Esophagus (tissue), 2 donors: ENCODE results near the gene TIAM2. TPM values are rescaled to one million over a fixed set of nuclear protein-coding genes. Genes with fewer than 3 reads are reported as not detected.

Source experiments
- H3K27ac ChIP-seq, 2 donors: one replicate each; pipeline ENCODE4 v1.5.1; 2013; ENCODE audit warnings: low read depth in 2 of 2, mild to moderate bottlenecking in 2 of 2, inconsistent platforms in 1 of 2, low read length in 1 of 2, moderate library complexity in 1 of 2
- H3K27me3 ChIP-seq, 2 donors: one replicate each; pipeline ENCODE4 v1.6.1; 2013; ENCODE audit warnings: low read length in 2 of 2, control low read depth in 1 of 2, mild to moderate bottlenecking in 1 of 2; ENCODE audit not compliant: insufficient read depth in 2 of 2, control insufficient read depth in 1 of 2
- H3K36me3 ChIP-seq, 2 donors: one replicate each; pipeline ENCODE4 v1.6.1; 2013; ENCODE audit warnings: low read length in 1 of 2; ENCODE audit not compliant: control insufficient read depth in 2 of 2, insufficient read depth in 2 of 2
- H3K4me1 ChIP-seq, 2 donors: one replicate each; pipeline ENCODE4 v1.6.1; 2013; ENCODE audit warnings: low read length in 1 of 2; ENCODE audit not compliant: control insufficient read depth in 2 of 2, insufficient read depth in 2 of 2
- H3K4me3 ChIP-seq, 2 donors: one replicate each; pipeline ENCODE4 v1.5.1; 2013; ENCODE audit warnings: low read length in 2 of 2, mild to moderate bottlenecking in 2 of 2, low read depth in 1 of 2, moderate library complexity in 1 of 2
- H3K9me3 ChIP-seq, 2 donors: one replicate each; pipeline ENCODE4 v1.6.1; 2013; ENCODE audit warnings: mild to moderate bottlenecking in 2 of 2, low read depth in 1 of 2, low read length in 1 of 2, moderate library complexity in 1 of 2; ENCODE audit not compliant: control insufficient read depth in 2 of 2, insufficient read depth in 1 of 2
- WGBS, 2 donors: extraction: QIAGEN DNeasy Blood & Tissue Kit; methylation state at CpG; one replicate each; pipeline ENCODE4 v1.1.7; 2013; 5-methylcytosine and 5-hydroxymethylcytosine counted together
- polyA plus RNA-seq, 2 donors: library from polyadenylated mRNA; stranded (reverse); fragments of 200-250 nt; gene quantifications; one replicate each; pipeline ENCODE4 v1.2.3, GENCODE V29; 2013
- donor health status: healthy with polysubstance abuse.
- donor health status: Bipolar disorder and iron deficiency.

The TIAM2 gene
- polyA plus RNA-seq, 2 donors, result 2.3 to 3.1 TPM

GRCh38 chr6:155247618-155248007 is 252.5 kb downstream of the TIAM2 start:
- Histone ChIP-seq H3K4me1 (no peaks in the 10 kb centered on the region), H3K9me3 (no peaks in the 10 kb centered on the region), H3K4me3 (no peak overlapping the region), H3K27ac (peak overlapping the region; percentile 42 to 47), H3K36me3 (no peaks in the 10 kb centered on the region), H3K27me3 (no peaks in the 10 kb centered on the region)
- WGBS, 2 donors, result 66 to 77% methylated on average over 5 of the region's 5 CpGs

GRCh38 chr6:155248008-155249001 is 253.2 kb downstream of the TIAM2 start:
- Histone ChIP-seq H3K27me3 (no peaks in the 10 kb centered on the region), H3K36me3 (no peaks in the 10 kb centered on the region), H3K9me3 (no peaks in the 10 kb centered on the region), H3K4me3 (peak overlapping the region in 1 of 2 donors; percentile 27), H3K27ac (peak overlapping the region; percentile 47 to 81), H3K4me1 (no peaks in the 10 kb centered on the region)
- WGBS, 2 donors, result 67 to 69% methylated on average over 30 of the region's 30 CpGs

- Histone ChIP-seq H3K9me3 (no peaks in the 10 kb centered on the region), H3K4me3 (no peak overlapping the region), H3K36me3 (no peaks in the 10 kb centered on the region), H3K27me3 (no peaks in the 10 kb centered on the region), H3K4me1 (no peaks in the 10 kb centered on the region), H3K27ac (no peak overlapping the region)
- 92 to 95% methylated on average over 10 of the region's 10 CpGs for WGBS, 2 donors
Observed at GRCh38 chr6:155250701-155251381, 255.7 kb downstream of the TIAM2 start.

- Histone ChIP-seq H3K4me1 (no peaks in the 10 kb centered on the region), H3K27ac (no peak overlapping the region), H3K9me3 (no peaks in the 10 kb centered on the region), H3K36me3 (peaks cover 0 to 5% of the 10 kb centered on the region in 2 donors), H3K4me3 (no peak overlapping the region), H3K27me3 (no peaks in the 10 kb centered on the region)
- WGBS, 2 donors, result 94 to 96% methylated on average over 8 of the region's 8 CpGs
Observed at GRCh38 chr6:155252581-155252980, 257.5 kb downstream of the TIAM2 start.

- Histone ChIP-seq H3K27ac (no peak overlapping the region), H3K9me3 (no peaks in the 10 kb centered on the region)
Observed at GRCh38 chr6:155253337-155253736, 258.2 kb downstream of the TIAM2 start.

GRCh38 chr6:155254139-155254538 is 259.0 kb downstream of the TIAM2 start:
- Histone ChIP-seq H3K9me3 (no peaks in the 10 kb centered on the region), H3K27me3 (no peaks in the 10 kb centered on the region), H3K27ac (no peak overlapping the region), H3K4me1 (no peaks in the 10 kb centered on the region), H3K4me3 (no peak overlapping the region), H3K36me3 (peaks cover 0 to 7% of the 10 kb centered on the region in 2 donors)
- 83 to 90% methylated on average over 10 of the region's 10 CpGs for WGBS, 2 donors

More at GRCh38 chr6:155253337-155253736, 258.2 kb downstream of the TIAM2 start:
- Histone ChIP-seq H3K4me3 (no peak overlapping the region), H3K27me3 (no peaks in the 10 kb centered on the region), H3K4me1 (no peaks in the 10 kb centered on the region), H3K36me3 (peaks cover 0 to 5% of the 10 kb centered on the region in 2 donors)
- 47 to 76% methylated on average over 1 of the region's 1 CpG for WGBS, 2 donors

GRCh38 chr6:155256122-155256795 is 261.1 kb downstream of the TIAM2 start:
- WGBS, 2 donors, result 81 to 84% methylated on average over 13 of the region's 13 CpGs
- Histone ChIP-seq H3K4me3 (no peak overlapping the region), H3K27ac (no peak overlapping the region), H3K27me3 (no peaks in the 10 kb centered on the region), H3K9me3 (no peaks in the 10 kb centered on the region), H3K4me1 (no peaks in the 10 kb centered on the region), H3K36me3 (peaks cover 3 to 9% of the 10 kb centered on the region in 2 donors)

- WGBS, 2 donors, result 91 to 95% methylated on average over 9 of the region's 9 CpGs
- Histone ChIP-seq H3K27ac (no peak overlapping the region), H3K4me3 (no peak overlapping the region)
Observed at GRCh38 chr6:155257796-155258195, 262.7 kb downstream of the TIAM2 start.

GRCh38 chr6:155259204-155259603 is 264.1 kb downstream of the TIAM2 start:
- no peaks in the 10 kb centered on the region for H3K27me3 ChIP-seq
- no peaks in the 10 kb centered on the region for H3K4me1 ChIP-seq
- 94 to 96% methylated on average over 3 of the region's 3 CpGs for WGBS, 2 donors
- H3K4me3 ChIP-seq, result no peak overlapping the region
- H3K9me3 ChIP-seq, result no peaks in the 10 kb centered on the region
- H3K36me3 ChIP-seq, result peaks cover 8 to 9% of the 10 kb centered on the region in 2 donors
- no peak overlapping the region for H3K27ac ChIP-seq

More at GRCh38 chr6:155257796-155258195, 262.7 kb downstream of the TIAM2 start:
- Histone ChIP-seq H3K27me3 (no peaks in the 10 kb centered on the region), H3K36me3 (peaks cover 3 to 9% of the 10 kb centered on the region in 2 donors), H3K9me3 (no peaks in the 10 kb centered on the region), H3K4me1 (no peaks in the 10 kb centered on the region)
